ENCODE data around the gene SLIT3.

Gene SLIT3

DNA sequence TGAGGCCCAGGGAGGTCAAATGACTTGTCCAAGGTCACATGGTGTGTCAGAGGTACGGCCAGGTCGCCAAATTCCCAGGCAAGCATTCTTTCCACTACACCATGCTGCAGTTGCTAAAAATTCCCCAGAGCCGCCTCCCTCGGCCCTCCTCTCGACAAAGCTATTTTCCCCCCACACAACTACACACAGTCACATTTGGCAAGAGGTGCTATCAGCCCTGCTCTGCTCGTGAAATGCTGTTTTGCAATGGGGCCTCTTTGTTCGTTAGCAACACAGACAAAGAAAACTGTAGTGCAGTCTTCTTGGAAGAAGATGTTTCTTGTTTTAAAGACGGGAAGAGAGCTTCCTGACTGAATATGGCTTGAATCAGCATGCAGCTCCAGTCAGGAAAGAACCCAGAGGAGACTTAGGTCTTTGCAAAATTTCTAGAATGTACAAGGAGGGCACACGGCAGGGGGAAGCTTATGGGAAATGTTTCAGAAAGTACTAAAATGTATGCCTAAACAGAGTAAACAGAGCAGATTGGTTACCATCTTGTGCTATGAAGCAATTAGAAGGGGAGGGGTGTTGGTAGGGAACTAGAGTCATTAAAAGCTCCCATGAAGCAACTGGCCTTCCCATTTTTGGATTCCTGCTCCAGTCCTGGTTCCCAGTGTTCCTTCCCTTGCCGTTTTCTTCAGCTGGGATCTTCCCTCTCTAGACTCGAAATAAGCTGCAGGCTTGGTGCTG lies 14.2 kb downstream of the SLIT3 start:
- DNase-seq (ENCODE audit: low read depth) = no peak
- TF ChIP-seq, protein P1, sequence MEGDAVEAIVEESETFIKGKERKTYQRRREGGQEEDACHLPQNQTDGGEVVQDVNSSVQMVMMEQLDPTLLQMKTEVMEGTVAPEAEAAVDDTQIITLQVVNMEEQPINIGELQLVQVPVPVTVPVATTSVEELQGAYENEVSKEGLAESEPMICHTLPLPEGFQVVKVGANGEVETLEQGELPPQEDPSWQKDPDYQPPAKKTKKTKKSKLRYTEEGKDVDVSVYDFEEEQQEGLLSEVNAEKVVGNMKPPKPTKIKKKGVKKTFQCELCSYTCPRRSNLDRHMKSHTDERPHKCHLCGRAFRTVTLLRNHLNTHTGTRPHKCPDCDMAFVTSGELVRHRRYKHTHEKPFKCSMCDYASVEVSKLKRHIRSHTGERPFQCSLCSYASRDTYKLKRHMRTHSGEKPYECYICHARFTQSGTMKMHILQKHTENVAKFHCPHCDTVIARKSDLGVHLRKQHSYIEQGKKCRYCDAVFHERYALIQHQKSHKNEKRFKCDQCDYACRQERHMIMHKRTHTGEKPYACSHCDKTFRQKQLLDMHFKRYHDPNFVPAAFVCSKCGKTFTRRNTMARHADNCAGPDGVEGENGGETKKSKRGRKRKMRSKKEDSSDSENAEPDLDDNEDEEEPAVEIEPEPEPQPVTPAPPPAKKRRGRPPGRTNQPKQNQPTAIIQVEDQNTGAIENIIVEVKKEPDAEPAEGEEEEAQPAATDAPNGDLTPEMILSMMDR (IDR thresholded peaks at IDR 0.05; ENCODE audit: control insufficient read depth, extremely low read depth, insufficient read depth) = no peak
- H3K4me3 ChIP-seq (ENCODE audit: low read depth, low read length) = no peak overlapping the region

DNA sequence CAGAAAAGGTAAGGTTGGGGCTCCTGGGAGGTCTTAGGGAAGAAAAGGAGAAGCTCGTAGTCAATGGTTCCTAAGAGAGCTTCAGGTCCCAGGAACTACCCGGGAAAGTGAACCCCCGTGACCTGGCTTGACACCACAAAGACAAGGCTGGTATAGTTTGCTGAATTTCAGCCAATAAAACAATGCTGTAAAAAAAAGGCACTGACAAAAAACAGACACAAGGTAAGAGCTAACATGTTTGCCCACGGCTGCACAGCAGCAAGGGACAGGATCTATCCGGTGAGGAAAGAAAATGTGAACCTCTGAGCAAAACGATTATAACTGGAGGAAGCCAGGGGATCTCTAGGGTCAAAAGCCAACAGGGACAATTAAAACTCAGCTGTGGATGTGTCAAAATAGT lies 17.1 kb downstream of the SLIT3 start:
- H3K4me3 ChIP-seq (ENCODE audit: low read depth, low read length) = no peak overlapping the region
- TF ChIP-seq, protein P1 (IDR thresholded peaks at IDR 0.05; ENCODE audit: control insufficient read depth, extremely low read depth, insufficient read depth) = no peak
- DNase-seq (ENCODE audit: low read depth) = no peak

DNA sequence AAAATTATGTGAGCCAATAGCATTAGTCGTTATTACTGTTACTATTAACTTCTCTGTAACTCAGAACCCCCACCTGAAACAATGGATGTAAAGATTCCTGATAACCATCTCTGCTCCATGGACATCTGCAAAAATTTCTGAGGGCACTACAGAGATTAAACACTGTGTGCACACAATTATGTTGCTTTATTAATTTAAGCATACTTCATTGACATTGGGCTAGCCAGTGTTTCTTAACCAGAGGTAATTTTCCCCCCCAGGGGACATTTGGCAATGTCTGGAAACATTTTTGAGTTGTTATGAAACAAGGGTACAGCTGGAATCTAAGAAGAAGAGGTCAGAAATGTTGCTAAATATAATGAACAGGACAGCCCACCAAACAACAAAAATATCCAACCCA lies 19.3 kb downstream of the SLIT3 start:
- H3K4me3 ChIP-seq (ENCODE audit: low read depth, low read length) = no peak overlapping the region
- no peak for DNase-seq (ENCODE audit: low read depth)
- TF ChIP-seq, protein P1 (IDR thresholded peaks at IDR 0.05; ENCODE audit: control insufficient read depth, extremely low read depth, insufficient read depth) = no peak

DNA sequence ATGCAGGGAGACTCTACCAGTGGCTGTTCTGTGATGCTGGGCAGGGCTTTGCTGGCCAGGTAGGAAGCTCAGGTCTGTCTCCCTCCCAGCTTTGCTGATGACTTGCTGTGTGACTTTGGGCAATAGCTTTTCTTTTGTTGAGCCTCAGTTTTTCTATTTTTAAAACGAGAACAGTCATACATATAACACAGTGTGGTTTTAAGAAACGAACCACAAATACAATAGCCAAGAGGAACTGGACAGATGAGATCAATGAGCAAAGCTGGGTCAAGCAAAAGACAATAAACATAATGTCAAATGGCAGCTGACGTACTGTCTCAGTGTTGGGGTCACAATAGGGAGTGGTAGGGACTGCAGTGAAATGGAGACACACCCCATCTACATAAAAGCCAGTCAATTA lies 20.2 kb downstream of the SLIT3 start:
- no peak for DNase-seq (ENCODE audit: low read depth)
- H3K4me3 ChIP-seq (ENCODE audit: low read depth, low read length) = no peak overlapping the region
- TF ChIP-seq, protein P1 (IDR thresholded peaks at IDR 0.05; ENCODE audit: control insufficient read depth, extremely low read depth, insufficient read depth) = no peak

DNA sequence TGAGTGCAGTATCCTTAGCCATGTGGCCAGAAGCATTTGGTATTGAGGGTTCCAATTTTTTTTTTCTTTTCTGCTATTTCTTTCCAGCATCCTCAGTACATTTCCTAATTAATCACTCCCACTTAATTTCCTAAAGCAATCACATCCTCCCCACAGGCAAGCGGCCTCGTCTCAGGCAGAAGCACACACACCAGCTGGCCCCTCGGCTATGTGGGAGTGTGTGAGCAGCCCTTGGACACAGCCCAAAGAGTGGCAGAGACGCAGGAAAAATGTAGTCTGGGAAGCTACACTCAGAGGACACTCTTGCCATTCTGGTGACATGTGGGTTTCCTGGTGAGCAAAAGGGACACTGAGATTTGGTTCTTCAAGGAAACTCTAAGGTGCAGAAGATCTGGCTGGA lies 20.7 kb downstream of the SLIT3 start:
- no peak for DNase-seq (ENCODE audit: low read depth)
- TF ChIP-seq, protein P1 (IDR thresholded peaks at IDR 0.05; ENCODE audit: control insufficient read depth, extremely low read depth, insufficient read depth) = no peak
- H3K4me3 ChIP-seq (ENCODE audit: low read depth, low read length) = no peak overlapping the region

DNA sequence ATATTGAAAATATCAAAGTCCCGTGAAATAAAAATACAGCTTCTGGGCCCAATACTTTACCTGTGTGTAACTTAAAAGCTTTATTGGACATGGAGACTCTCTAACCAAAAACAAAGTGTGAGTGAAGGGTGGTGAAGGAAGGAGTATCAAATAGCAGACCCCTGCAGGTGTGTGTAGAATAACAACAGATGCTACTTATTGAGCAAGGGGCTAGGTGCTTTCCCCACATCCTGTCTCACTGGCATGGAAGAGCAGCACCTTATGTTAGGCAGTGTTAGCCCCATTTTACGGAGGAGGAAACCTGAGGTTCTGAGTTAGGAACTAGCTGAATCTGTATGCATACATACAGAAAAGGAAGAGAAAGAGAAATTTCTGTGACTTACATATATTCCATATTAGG lies 21.8 kb downstream of the SLIT3 start:
- no peak for DNase-seq (ENCODE audit: low read depth)
- H3K4me3 ChIP-seq (ENCODE audit: low read depth, low read length) = no peak overlapping the region
- TF ChIP-seq, protein P1 (IDR thresholded peaks at IDR 0.05; ENCODE audit: control insufficient read depth, extremely low read depth, insufficient read depth) = no peak

DNA sequence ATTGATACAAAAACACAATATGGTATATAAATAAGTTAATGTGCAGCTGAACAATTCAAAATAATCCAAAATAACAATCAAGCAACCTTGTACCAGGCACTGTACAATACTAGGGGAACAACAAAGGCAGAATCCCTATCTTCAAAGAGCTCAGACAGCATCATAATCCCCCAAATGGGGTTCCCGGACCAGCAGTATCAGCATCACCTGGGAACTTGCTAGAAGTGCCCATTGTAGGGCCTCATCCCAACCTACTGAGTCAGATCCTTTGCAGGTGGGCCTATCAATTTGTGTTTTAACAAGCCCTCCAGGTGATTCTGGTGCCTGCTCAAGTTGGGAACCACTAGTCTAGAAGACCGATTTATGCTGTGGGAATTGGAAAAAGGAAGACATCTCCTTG lies 27.1 kb downstream of the SLIT3 start:
- TF ChIP-seq, protein P1 (IDR thresholded peaks at IDR 0.05; ENCODE audit: control insufficient read depth, extremely low read depth, insufficient read depth) = no peak
- no peak for DNase-seq (ENCODE audit: low read depth)
- H3K4me3 ChIP-seq (ENCODE audit: low read depth, low read length) = no peak overlapping the region
